Activated CD4-positive, alpha-beta memory T cell treated with anti-CD3 and anti-CD28 coated beads for 36 hours (primary cell): ENCODE measurements around the gene MAP3K5. TPM values are rescaled to one million over a fixed set of nuclear protein-coding genes. Genes with fewer than 3 reads are reported as not detected.

Source experiments
- CTCF ChIA-PET: fragments of 350-600 bp; sonication (Branson Sonifier 250); formaldehyde crosslinking; loops from one replicate; lab custom pipeline; 2021; ENCODE audit warnings: antibody characterized with exemption, inconsistent platforms; lab: Charles Lee
- POLR2A ChIA-PET: fragments of 350-600 bp; sonication (Branson Sonifier 250); formaldehyde crosslinking; loops from one replicate; lab custom pipeline; 2021; ENCODE audit warnings: antibody characterized with exemption; lab: Charles Lee
- DNase-seq: peaks from one replicate; pipeline ENCODE4 v3.0.0-alpha.2; 2020
- H3K27ac Mint-ChIP-seq: one replicate; pipeline ENCODE4 v1.8.0; 2021; ENCODE audit warnings: mixed read lengths
- H3K27me3 Mint-ChIP-seq: one replicate; pipeline ENCODE4 v1.8.0; 2021; ENCODE audit warnings: mixed read lengths
- H3K36me3 Mint-ChIP-seq: one replicate; pipeline ENCODE4 v1.8.0; 2021; ENCODE audit warnings: mixed read lengths
- H3K4me1 Mint-ChIP-seq: one replicate; pipeline ENCODE4 v1.8.0; 2021; ENCODE audit warnings: low read depth, mixed read lengths
- H3K4me3 Mint-ChIP-seq: one replicate; pipeline ENCODE4 v1.8.0; 2021; ENCODE audit warnings: mild to moderate bottlenecking, mixed read lengths
- H3K9me3 Mint-ChIP-seq: one replicate; pipeline ENCODE4 v1.8.0; 2021; ENCODE audit warnings: mixed read lengths
- intact Hi-C: fragments of 100-400 bp; cut with micrococcal nuclease; formaldehyde crosslinking; loops from one replicate; pipeline ENCODE4 v1.15.1; 2023
- total RNA-seq, 2 experiments: library from RNA; stranded (reverse); gene quantifications; one replicate each; pipeline ENCODE4 v1.2.3, GENCODE V29; 2021

Gene MAP3K5
- total RNA-seq, 2 experiments from 2014 or later, result 13.2 to 13.8 TPM

DNA sequence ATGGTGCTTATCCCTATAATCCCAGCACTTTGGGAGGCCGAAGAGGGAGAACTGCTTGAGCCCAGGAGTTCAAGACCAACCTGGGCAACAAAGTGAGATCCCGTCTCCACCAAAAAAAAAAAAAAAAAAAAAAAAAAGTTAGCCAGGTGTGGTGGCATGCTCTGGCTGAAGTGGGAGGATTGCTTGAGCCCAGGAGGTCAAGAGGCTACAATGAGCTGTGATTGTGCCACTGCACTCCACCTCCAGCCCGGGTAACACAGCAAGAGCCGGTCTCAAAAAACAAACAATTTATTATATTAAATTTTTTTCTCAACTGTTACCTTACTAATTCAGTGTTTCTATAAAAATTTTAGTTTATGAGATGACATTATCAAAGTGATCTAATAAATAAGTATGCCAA lies 156.7 kb downstream of the MAP3K5 start:
- CTCF ChIA-PET, result interaction anchor here (0.6 to 2.5 kb wide), 4 partner anchors 8 to 174 kb away, joined by 3 to 7 read pairs (median 5); partner anchors contain the start of gene MAP3K5
- H3K4me3 Mint-ChIP-seq, result no peak overlapping the region
- intact Hi-C loops, result no loop called here
- H3K36me3 Mint-ChIP-seq, result peaks cover 18% of the 10 kb centered on the region
- POLR2A ChIA-PET, result no interaction called here
- no peak overlapping the region for H3K27ac Mint-ChIP-seq
- no peaks in the 10 kb centered on the region for H3K9me3 Mint-ChIP-seq
- no peak for DNase-seq
- H3K4me1 Mint-ChIP-seq, result no peaks in the 10 kb centered on the region
- H3K27me3 Mint-ChIP-seq, result no peaks in the 10 kb centered on the region

DNA sequence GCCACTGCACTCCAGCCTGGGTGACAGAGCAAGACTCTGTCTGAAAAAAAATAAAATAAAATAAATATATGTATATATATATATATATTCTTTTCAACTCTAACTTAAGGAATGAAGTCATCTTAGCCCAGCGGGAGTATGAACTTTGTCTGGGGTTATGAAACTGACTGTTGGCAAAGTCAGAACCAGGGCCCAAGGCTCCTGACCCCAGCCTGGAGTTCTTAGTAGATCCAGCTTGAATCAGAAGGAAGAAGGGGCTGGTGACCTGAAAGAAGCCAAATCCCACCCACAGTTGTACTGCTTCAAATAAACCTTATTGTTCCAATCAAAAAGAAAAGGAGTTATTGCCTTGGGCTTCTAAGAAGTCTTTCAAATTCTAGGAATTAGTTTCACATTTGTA lies 158.9 kb downstream of the MAP3K5 start:
- Mint-ChIP-seq H3K27ac (no peak overlapping the region), H3K9me3 (no peaks in the 10 kb centered on the region), H3K27me3 (no peaks in the 10 kb centered on the region), H3K4me1 (peaks cover 7% of the 10 kb centered on the region), H3K36me3 (peaks cover 20% of the 10 kb centered on the region), H3K4me3 (no peak overlapping the region)
- no peak for DNase-seq
- ChIA-PET POLR2A (no interaction called here), CTCF (interaction anchor here (2.5 kb wide), 1 partner anchor 159 kb away, joined by 7 read pairs; the partner anchor contains the start of gene MAP3K5)
- intact Hi-C loops, result no loop called here

DNA sequence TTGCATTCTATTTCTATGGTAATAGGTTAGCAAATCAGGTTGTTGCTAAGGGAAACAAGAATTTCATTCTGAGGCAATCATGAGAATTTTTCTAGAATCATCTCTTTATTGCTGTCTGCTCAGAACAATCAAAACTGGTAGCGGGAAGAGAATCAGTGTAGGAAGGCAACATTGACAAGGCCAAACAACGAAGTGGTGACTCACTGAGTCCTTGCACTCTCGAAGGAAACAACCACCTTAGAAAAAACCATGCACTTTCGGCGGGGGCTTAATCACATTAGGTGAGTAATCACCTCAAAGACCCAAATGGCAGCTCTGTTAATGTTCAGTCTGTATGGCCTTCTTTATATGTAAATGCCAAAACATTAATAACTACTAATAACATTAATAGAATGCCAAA lies 163.3 kb downstream of the MAP3K5 start:
- Mint-ChIP-seq H3K4me1 (peaks cover 7% of the 10 kb centered on the region), H3K9me3 (no peaks in the 10 kb centered on the region), H3K36me3 (peaks cover 5% of the 10 kb centered on the region), H3K27ac (no peak overlapping the region), H3K27me3 (no peaks in the 10 kb centered on the region), H3K4me3 (no peak overlapping the region)
- intact Hi-C loops, result no loop called here
- DNase-seq, result no peak
- ChIA-PET POLR2A (no interaction called here), CTCF (interaction anchor here (1.4 to 8.8 kb wide), 2 partner anchors 14 to 163 kb away, joined by 5 to 45 read pairs; partner anchors contain the start of gene MAP3K5)

DNA sequence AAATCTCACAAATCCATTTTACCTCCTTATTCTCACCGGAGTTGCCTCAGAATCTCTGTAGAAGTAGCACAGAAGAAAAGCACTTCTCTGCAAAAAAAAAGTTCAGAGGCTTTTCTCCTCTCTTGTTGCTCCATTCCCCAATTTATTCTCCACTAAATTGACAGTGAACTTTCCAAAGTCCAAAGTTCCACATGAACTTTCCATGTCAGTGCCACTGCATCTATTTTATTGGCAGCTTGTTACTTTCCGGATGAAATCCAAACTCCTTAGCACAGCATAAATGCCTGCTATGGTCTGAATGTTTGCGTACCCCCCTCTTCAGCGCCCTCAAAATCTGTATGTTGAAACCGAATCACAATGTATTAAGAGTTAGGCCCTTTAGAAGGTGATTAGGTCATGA lies 165.1 kb downstream of the MAP3K5 start:
- Mint-ChIP-seq H3K9me3 (no peaks in the 10 kb centered on the region), H3K27ac (no peak overlapping the region), H3K4me1 (peaks cover 7% of the 10 kb centered on the region), H3K36me3 (peaks cover 8% of the 10 kb centered on the region), H3K4me3 (no peak overlapping the region), H3K27me3 (no peaks in the 10 kb centered on the region)
- ChIA-PET POLR2A (interaction anchor here (0.6 kb wide), 1 partner anchor 71 kb away, joined by 6 read pairs; no protein-coding TSS in a partner anchor), CTCF (interaction anchor here (0.6 to 8.8 kb wide), 3 partner anchors 16 to 367 kb away, joined by 3 to 45 read pairs (median 7); partner anchors contain the start of gene MAP3K5)
- DNase-seq, result no peak
- intact Hi-C loops, result no loop called here

DNA sequence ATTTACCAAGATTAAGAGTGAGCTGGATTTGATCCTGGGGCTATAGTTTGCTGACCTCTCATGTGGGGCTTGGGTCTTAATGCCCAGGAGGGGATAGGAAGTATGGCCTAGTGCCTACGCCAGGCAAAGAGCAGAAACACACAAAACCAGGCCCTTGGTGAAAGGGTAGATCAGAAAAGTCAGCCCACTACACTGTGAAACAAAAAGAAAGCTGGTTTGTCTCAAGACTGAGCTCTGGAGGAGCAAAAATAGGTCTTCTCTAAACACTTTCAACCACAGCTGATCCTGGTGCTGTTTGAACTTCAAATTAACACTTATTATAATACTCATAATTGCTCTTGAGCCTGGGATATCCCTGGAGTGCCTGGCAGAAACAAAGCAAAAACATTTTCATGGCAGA lies 167.0 kb downstream of the MAP3K5 start:
- Mint-ChIP-seq H3K9me3 (no peaks in the 10 kb centered on the region), H3K4me3 (no peak overlapping the region), H3K27me3 (no peaks in the 10 kb centered on the region), H3K4me1 (peaks cover 7% of the 10 kb centered on the region), H3K36me3 (peaks cover 11% of the 10 kb centered on the region), H3K27ac (no peak overlapping the region)
- intact Hi-C loops, result no loop called here
- CTCF ChIA-PET, result interaction anchor here (0.9 to 8.8 kb wide), 2 partner anchors 18 to 167 kb away, joined by 4 to 45 read pairs; partner anchors contain the start of gene MAP3K5
- DNase-seq, result no peak
- POLR2A ChIA-PET, result no interaction called here

DNA sequence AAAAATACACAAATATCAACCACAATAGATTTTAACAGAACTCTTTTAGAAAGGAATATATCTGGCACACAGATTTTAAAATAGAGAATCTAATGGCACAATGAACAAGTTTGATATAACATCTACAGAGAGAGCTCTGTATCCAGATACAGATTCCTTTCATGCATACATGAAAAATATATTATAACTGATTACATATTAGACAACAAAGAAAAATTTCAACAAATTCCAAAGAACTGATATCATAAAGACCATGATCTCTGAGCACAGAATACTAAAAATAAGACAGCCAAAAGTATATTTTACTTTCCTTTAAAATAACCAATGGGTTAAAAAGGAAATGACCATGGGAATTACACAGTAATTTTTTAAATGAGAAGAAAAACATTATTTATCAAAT lies 167.9 kb downstream of the MAP3K5 start:
- no peaks in the 10 kb centered on the region for H3K9me3 Mint-ChIP-seq
- no peak overlapping the region for H3K4me3 Mint-ChIP-seq
- H3K27ac Mint-ChIP-seq, result no peak overlapping the region
- intact Hi-C loops, result no loop called here
- DNase-seq, result no peak
- no peaks in the 10 kb centered on the region for H3K27me3 Mint-ChIP-seq
- H3K36me3 Mint-ChIP-seq, result peaks cover 11% of the 10 kb centered on the region
- ChIA-PET POLR2A (no interaction called here), CTCF (interaction anchor here (0.9 to 8.8 kb wide), 2 partner anchors 19 to 168 kb away, joined by 4 to 45 read pairs; partner anchors contain the start of gene MAP3K5)
- peaks cover 4% of the 10 kb centered on the region for H3K4me1 Mint-ChIP-seq

DNA sequence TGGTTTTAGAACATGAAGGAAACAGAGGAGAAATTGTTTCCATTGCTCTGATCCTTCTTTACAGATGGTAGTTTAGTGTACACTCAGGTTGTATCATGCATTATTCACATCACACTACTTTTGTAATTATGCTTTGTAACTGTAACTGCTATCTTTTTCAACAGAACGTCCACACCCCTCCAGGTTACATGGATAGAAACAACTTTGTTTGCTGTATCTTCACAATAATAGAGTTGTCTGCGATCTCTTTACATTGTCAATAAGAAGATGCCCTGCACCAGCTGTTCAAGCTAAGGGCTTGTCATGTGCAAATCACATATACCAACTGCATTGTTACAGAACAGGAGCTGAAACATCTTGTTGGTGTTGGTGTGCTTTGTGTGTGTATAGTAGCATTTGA lies 174.2 kb downstream of the MAP3K5 start:
- ChIA-PET CTCF (interaction anchor here (1.3 to 1.4 kb wide), 2 partner anchors 26 to 174 kb away, joined by 4 to 6 read pairs; partner anchors contain the start of gene MAP3K5), POLR2A (no interaction called here)
- Mint-ChIP-seq H3K27ac (no peak overlapping the region), H3K4me3 (no peak overlapping the region), H3K9me3 (no peaks in the 10 kb centered on the region), H3K36me3 (peaks cover 11% of the 10 kb centered on the region), H3K27me3 (no peaks in the 10 kb centered on the region), H3K4me1 (no peaks in the 10 kb centered on the region)
- intact Hi-C loops, result no loop called here
- no peak for DNase-seq

DNA sequence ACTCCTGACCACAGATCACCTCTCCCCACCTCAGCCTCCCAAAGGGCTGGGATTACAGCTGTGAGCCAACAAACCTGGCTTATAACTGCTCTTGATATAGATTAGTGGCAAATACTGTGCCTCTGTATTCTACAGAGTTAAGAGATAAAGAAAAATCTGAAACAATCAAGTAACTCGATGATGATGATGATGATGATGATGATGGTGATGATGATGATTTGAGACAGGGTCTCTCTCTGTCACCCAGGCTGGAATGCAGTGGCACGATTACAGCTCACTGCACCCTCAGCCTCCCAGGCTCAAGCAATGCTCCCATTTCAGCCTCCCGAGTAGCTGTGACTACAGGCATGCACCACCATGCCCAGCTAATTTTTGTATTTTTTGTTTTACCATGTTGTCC lies 175.8 kb downstream of the MAP3K5 start:
- POLR2A ChIA-PET, result no interaction called here
- intact Hi-C loops, result no loop called here
- Mint-ChIP-seq H3K4me1 (no peaks in the 10 kb centered on the region), H3K27me3 (no peaks in the 10 kb centered on the region), H3K9me3 (no peaks in the 10 kb centered on the region), H3K36me3 (peaks cover 4% of the 10 kb centered on the region), H3K4me3 (no peak overlapping the region), H3K27ac (no peak overlapping the region)
- CTCF ChIA-PET, result no interaction called here
- DNase-seq, result no peak

DNA sequence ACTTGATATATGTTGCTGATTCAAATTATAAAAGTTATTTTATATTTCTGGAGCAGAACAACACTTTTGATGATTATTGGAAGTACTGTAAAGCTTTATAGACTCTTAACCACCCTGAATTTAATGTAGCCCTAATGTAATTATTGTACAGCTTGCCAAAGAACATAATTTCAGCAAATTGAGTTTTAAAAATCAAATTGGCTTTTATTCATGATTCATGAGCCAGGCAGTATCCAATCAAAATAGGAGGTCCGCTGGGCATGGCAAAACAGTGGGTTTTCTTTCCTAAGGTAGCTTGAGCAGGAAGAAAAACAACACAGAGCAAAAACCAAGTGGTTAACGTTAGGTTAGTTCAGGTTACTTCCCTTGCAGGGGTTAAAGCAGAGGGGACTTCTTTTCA lies 177.3 kb downstream of the MAP3K5 start:
- H3K4me3 Mint-ChIP-seq, result no peak overlapping the region
- no peak overlapping the region for H3K27ac Mint-ChIP-seq
- POLR2A ChIA-PET, result no interaction called here
- H3K9me3 Mint-ChIP-seq, result no peaks in the 10 kb centered on the region
- intact Hi-C loops, result no loop called here
- peaks cover 7% of the 10 kb centered on the region for H3K4me1 Mint-ChIP-seq
- CTCF ChIA-PET, result interaction anchor here (3.3 to 4.0 kb wide), 2 partner anchors 30 to 177 kb away, joined by 14 to 19 read pairs; partner anchors contain the start of gene MAP3K5
- peaks cover 6% of the 10 kb centered on the region for H3K36me3 Mint-ChIP-seq
- DNase-seq, result no peak
- no peaks in the 10 kb centered on the region for H3K27me3 Mint-ChIP-seq

DNA sequence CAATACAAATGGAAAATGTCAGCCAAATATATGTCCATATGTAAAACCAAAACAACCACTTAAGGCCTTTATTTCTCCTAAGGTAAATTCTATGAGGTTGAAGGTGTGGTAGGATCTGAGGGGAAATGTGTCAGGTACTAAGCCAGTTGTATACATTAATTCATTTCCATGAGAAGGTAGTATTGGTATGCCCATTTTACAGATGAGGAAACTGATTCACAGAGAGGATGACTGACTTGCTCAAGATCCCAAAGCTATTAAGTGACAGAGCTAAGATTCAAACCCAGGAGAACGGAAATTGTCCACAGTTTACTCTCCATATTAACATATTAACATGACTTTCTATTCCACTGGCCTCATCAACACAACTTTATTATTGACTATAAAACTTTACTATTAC lies 177.9 kb downstream of the MAP3K5 start:
- Mint-ChIP-seq H3K4me1 (peaks cover 10% of the 10 kb centered on the region), H3K4me3 (no peak overlapping the region), H3K27ac (no peak overlapping the region), H3K9me3 (no peaks in the 10 kb centered on the region), H3K27me3 (no peaks in the 10 kb centered on the region), H3K36me3 (peaks cover 3% of the 10 kb centered on the region)
- ChIA-PET POLR2A (no interaction called here), CTCF (interaction anchor here (3.3 to 4.0 kb wide), 2 partner anchors 30 to 178 kb away, joined by 14 to 19 read pairs; partner anchors contain the start of gene MAP3K5)
- intact Hi-C loops, result no loop called here
- DNase-seq, result no peak

DNA sequence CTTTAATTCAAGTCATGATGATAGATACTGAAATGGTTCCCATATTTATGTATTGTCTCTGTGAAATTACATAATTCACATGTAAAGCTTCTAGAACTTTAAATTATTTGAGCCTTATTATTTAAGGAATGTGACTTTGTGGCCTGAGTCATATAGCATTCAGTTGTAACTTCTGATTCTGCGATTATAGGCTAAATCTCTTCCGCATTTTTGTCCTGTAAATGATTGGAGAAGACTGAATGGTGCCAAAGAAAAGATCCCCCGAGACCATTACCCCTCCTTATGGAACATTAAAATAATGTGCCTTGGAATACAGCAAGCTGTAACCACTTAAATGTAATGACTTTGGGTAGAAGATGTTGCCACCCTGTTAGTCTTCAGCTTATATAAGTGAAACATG lies 178.8 kb downstream of the MAP3K5 start:
- no peak overlapping the region for H3K27ac Mint-ChIP-seq
- H3K4me3 Mint-ChIP-seq, result no peak overlapping the region
- ChIA-PET POLR2A (no interaction called here), CTCF (interaction anchor here (3.3 to 4.0 kb wide), 2 partner anchors 31 to 179 kb away, joined by 14 to 19 read pairs; partner anchors contain the start of gene MAP3K5)
- peaks cover 3% of the 10 kb centered on the region for H3K36me3 Mint-ChIP-seq
- H3K27me3 Mint-ChIP-seq, result no peaks in the 10 kb centered on the region
- intact Hi-C loops, result no loop called here
- DNase-seq, result no peak
- no peaks in the 10 kb centered on the region for H3K9me3 Mint-ChIP-seq
- H3K4me1 Mint-ChIP-seq, result peaks cover 10% of the 10 kb centered on the region

DNA sequence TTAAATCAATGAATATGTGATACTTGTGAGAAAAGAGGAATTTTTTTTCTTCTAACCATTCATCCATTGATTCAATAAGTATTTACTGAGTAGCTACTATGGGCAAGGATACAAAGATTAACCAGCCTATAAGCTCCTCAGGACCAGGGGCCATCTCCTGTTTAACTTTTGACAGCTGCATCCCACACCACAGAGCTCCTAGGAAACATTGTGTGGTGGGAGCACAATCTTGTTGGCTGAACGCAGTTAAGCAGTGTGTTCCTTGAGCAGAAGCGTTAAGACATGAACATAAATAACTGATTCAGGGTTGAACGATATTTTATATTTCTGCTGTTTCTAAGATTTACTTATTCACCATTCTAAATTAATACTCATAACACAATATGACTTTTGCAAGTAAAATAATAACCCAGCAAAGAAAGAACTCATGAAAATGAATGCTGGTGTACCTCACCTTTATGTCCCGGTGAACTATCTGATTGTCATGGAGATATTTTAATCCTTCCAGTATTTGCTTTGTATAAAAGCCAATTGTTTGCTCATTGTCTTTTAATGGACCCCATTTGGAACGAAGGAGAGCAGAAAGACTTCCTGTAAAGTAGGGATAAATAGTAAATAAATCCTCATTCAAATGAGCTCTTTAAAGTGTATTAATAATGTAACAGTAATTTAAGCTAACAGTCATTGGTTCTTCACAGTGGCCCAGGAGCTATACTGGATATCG lies 179.4 kb downstream of the MAP3K5 start:
- DNase-seq, result no peak
- H3K4me1 Mint-ChIP-seq, result peaks cover 15% of the 10 kb centered on the region
- H3K27ac Mint-ChIP-seq, result no peak overlapping the region
- no peaks in the 10 kb centered on the region for H3K9me3 Mint-ChIP-seq
- CTCF ChIA-PET, result interaction anchor here (1.1 to 4.0 kb wide), 3 partner anchors 32 to 179 kb away, joined by 3 to 19 read pairs (median 14); partner anchors contain the start of gene MAP3K5
- H3K27me3 Mint-ChIP-seq, result no peaks in the 10 kb centered on the region
- peaks cover 3% of the 10 kb centered on the region for H3K36me3 Mint-ChIP-seq
- POLR2A ChIA-PET, result no interaction called here
- intact Hi-C loops, result no loop called here
- no peak overlapping the region for H3K4me3 Mint-ChIP-seq
